Transverse colon (tissue), 4 donors: Measurements from ENCODE around the gene BOK.

Experiments used
- CTCF ChIP-seq, 5 experiments: fragments of 200-600 bp in 3 of 5; fragments of 450-650 bp in 2 of 5; sonication (generic) in 3 of 5; IDR thresholded peaks; 1 replicate in 2 of 5; 2 replicates in 3 of 5; pipeline ENCODE4 v1.5.1; 2016 to 2017; ENCODE audit warnings: antibody characterized with exemption in 5 of 5, inconsistent platforms in 3 of 5, mild to moderate bottlenecking in 2 of 5, moderate library complexity in 1 of 5
- EP300 ChIP-seq: sonication (generic); formaldehyde crosslinking; IDR thresholded peaks from one replicate; pipeline ENCODE4 v1.6.1; 2017; ENCODE audit warnings: antibody characterized with exemption, low read depth
- POLR2A ChIP-seq: fragments of 450-650 bp; IDR thresholded peaks from one replicate; pipeline ENCODE4 v1.6.1; 2016; ENCODE audit warnings: antibody characterized with exemption, mild to moderate bottlenecking, moderate library complexity
- POLR2AphosphoS5 ChIP-seq, 3 donors: sonication (generic); formaldehyde crosslinking; IDR thresholded peaks; one replicate each; pipeline ENCODE4 v1.6.1; 2016; ENCODE audit warnings: antibody characterized with exemption in 3 of 3

- TF ChIP-seq POLR2AphosphoS5 (IDR thresholded peaks at IDR 0.05) (no peak), POLR2A (no peak), CTCF (IDR thresholded peaks at IDR 0.05) (no peak), EP300 (no peak)
Observed at GRCh38 chr2:241565411-241565810, 6.9 kb downstream of the BOK start.
